BJ (cell line): ENCODE measurements around the gene NACC2. TPM values are rescaled to one million over a fixed set of nuclear protein-coding genes. Genes with fewer than 3 reads are reported as not detected.

ENCODE experiments used
- CTCF ChIA-PET: fragments of 350-600 bp; formaldehyde crosslinking; extraction: SDS; loops from one replicate; lab custom pipeline; 2021; ENCODE audit warnings: antibody characterized with exemption, inconsistent platforms; lab: Yijun Ruan, JAX
- POLR2A ChIA-PET: fragments of 300-600 bp; sonication (Branson Sonifier 250); formaldehyde crosslinking; extraction: SDS; loops from one replicate; lab custom pipeline; 2021; ENCODE audit warnings: antibody characterized with exemption; lab: Charles Lee
- DNase-seq: peaks from one replicate; pipeline ENCODE4 v3.0.0-alpha.2; 2011; ENCODE audit warnings: low read depth
- H3K27me3 ChIP-seq: 2 replicates; pipeline ENCODE4 v1.6.0; 2011; ENCODE audit warnings: low read length; ENCODE audit not compliant: control insufficient read depth, insufficient read depth
- H3K36me3 ChIP-seq: 2 replicates; pipeline ENCODE4 v1.5.1; 2011; ENCODE audit warnings: low read length; ENCODE audit not compliant: control insufficient read depth, insufficient read depth
- H3K4me3 ChIP-seq: 2 replicates; pipeline ENCODE4 v1.5.1; 2011; ENCODE audit warnings: low read depth, mild to moderate bottlenecking, control low read depth, low read length
- CTCF ChIP-seq: IDR thresholded peaks from 2 replicates; pipeline ENCODE4 v1.5.1; 2011; ENCODE audit warnings: low read depth, mild to moderate bottlenecking, control low read depth, inconsistent platforms, low read length, moderate library complexity; ENCODE audit not compliant: insufficient read depth
- polyA plus RNA-seq: library from polyadenylated mRNA; depleted of rRNA; stranded (reverse); fragments of >200 nt; gene quantifications from 2 replicates; pipeline ENCODE4 v1.2.3, GENCODE V29; 2011

The NACC2 gene
- polyA plus RNA-seq, 1 experiment, result 19.2 TPM

GRCh38 chr9:136016572-136017288 is 78.4 kb downstream of the NACC2 start:
- POLR2A ChIA-PET, result no interaction called here
- CTCF ChIA-PET, result interaction anchor here (1.4 kb wide), 1 partner anchor 10 kb away, joined by 3 read pairs; no protein-coding TSS in a partner anchor
- DNase-seq, result no peak
- no peak for TF ChIP-seq CTCF
- no peak overlapping the region for H3K4me3 ChIP-seq
- H3K36me3 ChIP-seq, result peaks cover 10% of the 10 kb centered on the region
- H3K27me3 ChIP-seq, result no peaks in the 10 kb centered on the region

- ChIA-PET CTCF (interaction anchor here (1.4 kb wide), 1 partner anchor 9 kb away, joined by 3 read pairs; no protein-coding TSS in a partner anchor), POLR2A (no interaction called here)
- DNase-seq, result no peak
- TF ChIP-seq CTCF, result no peak
- H3K27me3 ChIP-seq, result no peaks in the 10 kb centered on the region
- H3K36me3 ChIP-seq, result peaks cover 12% of the 10 kb centered on the region
- no peak overlapping the region for H3K4me3 ChIP-seq
Observed at GRCh38 chr9:136015656-136016571, 79.2 kb downstream of the NACC2 start.

- H3K4me3 ChIP-seq, result no peak overlapping the region
- CTCF ChIA-PET, result no interaction called here
- DNase-seq, result no peak
Observed at GRCh38 chr9:136014924-136015633, 80.0 kb downstream of the NACC2 start.

GRCh38 chr9:136014147-136014923 is 80.8 kb downstream of the NACC2 start:
- Histone ChIP-seq H3K27me3 (no peaks in the 10 kb centered on the region), H3K4me3 (no peak overlapping the region), H3K36me3 (peaks cover 18% of the 10 kb centered on the region)
- DNase-seq, result no peak
- ChIA-PET CTCF (no interaction called here), POLR2A (no interaction called here)
- TF ChIP-seq CTCF, result no peak

More at GRCh38 chr9:136014924-136015633, 80.0 kb downstream of the NACC2 start:
- POLR2A ChIA-PET, result no interaction called here
- no peak for TF ChIP-seq CTCF
- H3K27me3 ChIP-seq, result no peaks in the 10 kb centered on the region
- peaks cover 16% of the 10 kb centered on the region for H3K36me3 ChIP-seq
